ENCODE measurements around the gene APBB2.

The APBB2 gene

GRCh38 chr4:41213625-41214135 lies 662 bp downstream of the APBB2 start:
- Histone ChIP-seq H4K8ac (ENCODE audit: low read depth, low read length) (peak overlapping the region; percentile 82), H3K4me1 (ENCODE audit: control insufficient read depth in 1 of 2, insufficient read depth in 2 of 2, low read length in 2 of 2) (peaks cover 7 to 14% of the 10 kb centered on the region in 2 experiments), H2BK5ac (ENCODE audit: low read depth, low read length, poor library complexity) (peak overlapping the region; percentile 81), H3K36me3 (ENCODE audit: control insufficient read depth in 1 of 2, insufficient read depth in 2 of 2, low read length in 2 of 2) (peaks cover 0 to 2% of the 10 kb centered on the region in 2 experiments), H2BK12ac (ENCODE audit: low read length) (no peak overlapping the region), H3K27ac (ENCODE audit: low read depth, low read length) (peak overlapping the region; percentile 91), H2BK120ac (ENCODE audit: insufficient read depth, low read length, poor library complexity) (peak overlapping the region; percentile 92), H3K14ac (ENCODE audit: low read length) (peak overlapping the region; percentile 95), H3K79me1 (ENCODE audit: low read length) (peaks cover 24% of the 10 kb centered on the region), H3K9ac (ENCODE audit: low read length) (peak overlapping the region; percentile 98), H3K4me3 (ENCODE audit: low read depth, low read length) (peak overlapping the region; percentile 91), H3K4ac (ENCODE audit: low read depth, low read length) (peak overlapping the region; percentile 25), H3K79me2 (ENCODE audit: control insufficient read depth, insufficient read depth, low read length, poor library complexity) (peaks cover 25% of the 10 kb centered on the region), H3K23ac (ENCODE audit: low read length) (no peak overlapping the region), H3K9me3 (ENCODE audit: insufficient read depth, low read depth, low read length) (no peaks in the 10 kb centered on the region), H3K27me3 (ENCODE audit: insufficient read depth, low read length) (no peaks in the 10 kb centered on the region), H3K18ac (ENCODE audit: low read length) (peak overlapping the region; percentile 94), H2AFZ (ENCODE audit: insufficient read depth, low read length, poor library complexity) (peak overlapping the region; percentile 79), H4K91ac (ENCODE audit: low read depth, low read length) (peak overlapping the region; percentile 86), H2AK5ac (ENCODE audit: low read length) (peak overlapping the region; percentile 29), H4K12ac (ENCODE audit: low read depth, low read length) (peak overlapping the region; percentile 44), H3K4me2 (ENCODE audit: low read length) (peak overlapping the region; percentile 85)
- WGBS (ENCODE audit: extremely low coverage, insufficient coverage, insufficient read length), result no CpG with 5 or more reads among the region's 35 CpGs
- no peak for DNase-seq

GRCh38 chr4:41212616-41213203 lies 1.6 kb downstream of the APBB2 start:
- peak in 1 of 2 donors; percentile 70 for DNase-seq
- no peak overlapping the region for H3K14ac ChIP-seq (ENCODE audit: low read length)
- WGBS (ENCODE audit: extremely low coverage, insufficient coverage, insufficient read length), result no CpG with 5 or more reads among the region's 12 CpGs
- H4K91ac ChIP-seq (ENCODE audit: low read depth, low read length), result no peak overlapping the region
- H4K12ac ChIP-seq (ENCODE audit: low read depth, low read length), result no peak overlapping the region
- peak overlapping the region; percentile 85 for H3K4me2 ChIP-seq (ENCODE audit: low read length)
- no peak overlapping the region for H4K8ac ChIP-seq (ENCODE audit: low read depth, low read length)
- peaks cover 25% of the 10 kb centered on the region for H3K79me2 ChIP-seq (ENCODE audit: control insufficient read depth, insufficient read depth, low read length, poor library complexity)
- H3K27me3 ChIP-seq (ENCODE audit: insufficient read depth, low read length), result no peaks in the 10 kb centered on the region
- no peak overlapping the region for H2AFZ ChIP-seq (ENCODE audit: insufficient read depth, low read length, poor library complexity)
- peaks cover 24% of the 10 kb centered on the region for H3K79me1 ChIP-seq (ENCODE audit: low read length)
- H3K27ac ChIP-seq (ENCODE audit: low read depth, low read length), result no peak overlapping the region
- H3K23ac ChIP-seq (ENCODE audit: low read length), result no peak overlapping the region
- H3K18ac ChIP-seq (ENCODE audit: low read length), result no peak overlapping the region
- no peak overlapping the region for H3K4me3 ChIP-seq (ENCODE audit: low read depth, low read length)
- H2BK120ac ChIP-seq (ENCODE audit: insufficient read depth, low read length, poor library complexity), result no peak overlapping the region
- H3K9ac ChIP-seq (ENCODE audit: low read length), result no peak overlapping the region
- H2AK5ac ChIP-seq (ENCODE audit: low read length), result no peak overlapping the region
- H3K36me3 ChIP-seq (ENCODE audit: control insufficient read depth in 1 of 2, insufficient read depth in 2 of 2, low read length in 2 of 2), result peaks cover 0 to 2% of the 10 kb centered on the region in 2 experiments
- no peak overlapping the region for H2BK5ac ChIP-seq (ENCODE audit: low read depth, low read length, poor library complexity)
- no peak overlapping the region for H2BK12ac ChIP-seq (ENCODE audit: low read length)
- H3K9me3 ChIP-seq (ENCODE audit: insufficient read depth, low read depth, low read length), result no peaks in the 10 kb centered on the region
- H3K4ac ChIP-seq (ENCODE audit: low read depth, low read length), result peak overlapping the region; percentile 73
- peaks cover 12 to 19% of the 10 kb centered on the region in 2 experiments for H3K4me1 ChIP-seq (ENCODE audit: control insufficient read depth in 1 of 2, insufficient read depth in 2 of 2, low read length in 2 of 2)

GRCh38 chr4:41211951-41212615 lies 2.3 kb downstream of the APBB2 start:
- no peak overlapping the region for H2AFZ ChIP-seq (ENCODE audit: insufficient read depth, low read length, poor library complexity)
- no CpG with 5 or more reads among the region's 1 CpG for WGBS (ENCODE audit: extremely low coverage, insufficient coverage, insufficient read length)
- no peaks in the 10 kb centered on the region for H3K9me3 ChIP-seq (ENCODE audit: insufficient read depth, low read depth, low read length)
- H3K18ac ChIP-seq (ENCODE audit: low read length), result no peak overlapping the region
- H4K8ac ChIP-seq (ENCODE audit: low read depth, low read length), result no peak overlapping the region
- no peak overlapping the region for H2AK5ac ChIP-seq (ENCODE audit: low read length)
- H3K4me3 ChIP-seq (ENCODE audit: low read depth, low read length), result no peak overlapping the region
- H3K9ac ChIP-seq (ENCODE audit: low read length), result no peak overlapping the region
- H3K4ac ChIP-seq (ENCODE audit: low read depth, low read length), result peak overlapping the region; percentile 73
- no peak overlapping the region for H2BK12ac ChIP-seq (ENCODE audit: low read length)
- H3K27ac ChIP-seq (ENCODE audit: low read depth, low read length), result no peak overlapping the region
- H3K14ac ChIP-seq (ENCODE audit: low read length), result no peak overlapping the region
- H3K4me2 ChIP-seq (ENCODE audit: low read length), result peak overlapping the region; percentile 51
- no peak overlapping the region for H3K23ac ChIP-seq (ENCODE audit: low read length)
- peaks cover 12 to 22% of the 10 kb centered on the region in 2 experiments for H3K4me1 ChIP-seq (ENCODE audit: control insufficient read depth in 1 of 2, insufficient read depth in 2 of 2, low read length in 2 of 2)
- no peak overlapping the region for H4K91ac ChIP-seq (ENCODE audit: low read depth, low read length)
- peaks cover 24% of the 10 kb centered on the region for H3K79me1 ChIP-seq (ENCODE audit: low read length)
- H3K79me2 ChIP-seq (ENCODE audit: control insufficient read depth, insufficient read depth, low read length, poor library complexity), result peaks cover 27% of the 10 kb centered on the region
- H2BK120ac ChIP-seq (ENCODE audit: insufficient read depth, low read length, poor library complexity), result no peak overlapping the region
- no peak for DNase-seq
- no peak overlapping the region for H4K12ac ChIP-seq (ENCODE audit: low read depth, low read length)
- H3K36me3 ChIP-seq (ENCODE audit: control insufficient read depth in 1 of 2, insufficient read depth in 2 of 2, low read length in 2 of 2), result peaks cover 0 to 2% of the 10 kb centered on the region in 2 experiments
- H3K27me3 ChIP-seq (ENCODE audit: insufficient read depth, low read length), result no peaks in the 10 kb centered on the region
- H2BK5ac ChIP-seq (ENCODE audit: low read depth, low read length, poor library complexity), result no peak overlapping the region

- Histone ChIP-seq H4K8ac (ENCODE audit: low read depth, low read length) (no peak overlapping the region), H4K12ac (ENCODE audit: low read depth, low read length) (no peak overlapping the region), H3K79me2 (ENCODE audit: control insufficient read depth, insufficient read depth, low read length, poor library complexity) (peaks cover 25% of the 10 kb centered on the region), H3K4ac (ENCODE audit: low read depth, low read length) (peak overlapping the region; percentile 68), H2AK5ac (ENCODE audit: low read length) (peak overlapping the region; percentile 76), H3K14ac (ENCODE audit: low read length) (peak overlapping the region; percentile 63), H3K18ac (ENCODE audit: low read length) (peak overlapping the region; percentile 84), H2BK120ac (ENCODE audit: insufficient read depth, low read length, poor library complexity) (peak overlapping the region; percentile 57), H3K9ac (ENCODE audit: low read length) (no peak overlapping the region), H4K91ac (ENCODE audit: low read depth, low read length) (no peak overlapping the region), H3K23ac (ENCODE audit: low read length) (no peak overlapping the region), H3K4me2 (ENCODE audit: low read length) (no peak overlapping the region), H3K79me1 (ENCODE audit: low read length) (peaks cover 16% of the 10 kb centered on the region), H3K4me1 (ENCODE audit: control insufficient read depth in 1 of 2, insufficient read depth in 2 of 2, low read length in 2 of 2) (peaks cover 14 to 28% of the 10 kb centered on the region in 2 experiments), H3K27ac (ENCODE audit: low read depth, low read length) (no peak overlapping the region), H3K4me3 (ENCODE audit: low read depth, low read length) (no peak overlapping the region), H2AFZ (ENCODE audit: insufficient read depth, low read length, poor library complexity) (no peak overlapping the region), H2BK12ac (ENCODE audit: low read length) (peak overlapping the region; percentile 68), H3K27me3 (ENCODE audit: insufficient read depth, low read length) (no peaks in the 10 kb centered on the region), H2BK5ac (ENCODE audit: low read depth, low read length, poor library complexity) (peak overlapping the region; percentile 55), H3K36me3 (ENCODE audit: control insufficient read depth in 1 of 2, insufficient read depth in 2 of 2, low read length in 2 of 2) (peaks cover 0 to 2% of the 10 kb centered on the region in 2 experiments), H3K9me3 (ENCODE audit: insufficient read depth, low read depth, low read length) (no peaks in the 10 kb centered on the region)
- no peak for DNase-seq
- no CpG with 5 or more reads among the region's 9 CpGs for WGBS (ENCODE audit: extremely low coverage, insufficient coverage, insufficient read length)
Observed at GRCh38 chr4:41209901-41210300, 4.4 kb downstream of the APBB2 start.
